DND-41 (cell line): ENCODE data around the gene SCYL3.

Source experiments
- ATAC-seq: fragments of 200-7000 bp; cut with Tn5 transposase; 3 replicates; pipeline ENCODE4 v1.9.1; 2021; ENCODE audit warnings: low read depth; ENCODE audit not compliant: insufficient read depth
- DNase-seq: peaks from one replicate; pipeline ENCODE4 v3.0.0-alpha.2; 2020
- H2AFZ ChIP-seq: 2 replicates; pipeline ENCODE4 v1.6.0; 2012; ENCODE audit warnings: low read depth, low read length
- H3K27ac ChIP-seq: 2 replicates; pipeline ENCODE4 v1.5.1; 2012; ENCODE audit warnings: low read length, inconsistent platforms
- H3K27me3 ChIP-seq: fragments of 200-600 bp; sonication (generic); 2 replicates; pipeline ENCODE4 v1.6.0; 2012; ENCODE audit warnings: low read length, mild to moderate bottlenecking, inconsistent platforms; ENCODE audit not compliant: insufficient read depth, poor library complexity
- H3K36me3 ChIP-seq: 2 replicates; pipeline ENCODE4 v1.5.1; 2012; ENCODE audit warnings: low read length, inconsistent platforms; ENCODE audit not compliant: insufficient read depth
- H3K4me1 ChIP-seq: 2 replicates; pipeline ENCODE4 v1.5.1; 2012; ENCODE audit warnings: mild to moderate bottlenecking, low read length; ENCODE audit not compliant: insufficient read depth
- H3K4me2 ChIP-seq: 2 replicates; pipeline ENCODE4 v1.6.0; 2012; ENCODE audit warnings: mild to moderate bottlenecking, moderate library complexity, low read length, inconsistent platforms; ENCODE audit not compliant: insufficient read depth
- H3K4me3 ChIP-seq, 2 experiments: fragments of 200-600 bp in 1 of 2; shearing (Covaris generic) in 1 of 2; 2 replicates each; pipeline ENCODE4 v1.5.1; 2012 to 2016; ENCODE audit warnings: inconsistent platforms in 2 of 2, low read length in 2 of 2, mild to moderate bottlenecking in 2 of 2, low read depth in 1 of 2, moderate library complexity in 1 of 2
- H3K79me2 ChIP-seq: 2 replicates; pipeline ENCODE4 v1.6.0; 2012; ENCODE audit warnings: low read length, inconsistent platforms; ENCODE audit not compliant: insufficient read depth
- H3K9ac ChIP-seq: 2 replicates; pipeline ENCODE4 v1.6.0; 2012; ENCODE audit warnings: low read depth, mild to moderate bottlenecking, inconsistent platforms, low read length, moderate library complexity
- H3K9me3 ChIP-seq: 2 replicates; pipeline ENCODE4 v1.5.1; 2012; ENCODE audit warnings: low read length, moderate library complexity, mild to moderate bottlenecking, inconsistent platforms; ENCODE audit not compliant: insufficient read depth, severe bottlenecking
- H4K20me1 ChIP-seq: 2 replicates; pipeline ENCODE4 v1.6.0; 2012; ENCODE audit warnings: low read length; ENCODE audit not compliant: insufficient read depth
- CTCF ChIP-seq: IDR thresholded peaks from 2 replicates; pipeline ENCODE4 v1.5.1; 2012; ENCODE audit warnings: borderline replicate concordance, low read length, moderate library complexity, mild to moderate bottlenecking; ENCODE audit not compliant: poor library complexity, severe bottlenecking; ENCODE audit errors: extremely low read depth
- EZH2 ChIP-seq: IDR thresholded peaks from 3 replicates; pipeline ENCODE4 v1.6.1; 2012; ENCODE audit warnings: borderline replicate concordance, low read depth, mild to moderate bottlenecking, moderate library complexity, low read length, inconsistent platforms; ENCODE audit not compliant: severe bottlenecking

The SCYL3 gene

GRCh38 chr1:169859001-169859400, 34.7 kb downstream of the SCYL3 start:
- no peak overlapping the region for H3K27ac ChIP-seq
- H3K4me2 ChIP-seq = no peak overlapping the region
- DNase-seq = no peak
- H3K9ac ChIP-seq = no peak overlapping the region
- no peak overlapping the region for H3K4me3 ChIP-seq
- no peaks in the 10 kb centered on the region for H3K9me3 ChIP-seq
- H3K4me1 ChIP-seq = no peaks in the 10 kb centered on the region
- ATAC-seq = no peak
- no peaks in the 10 kb centered on the region for H4K20me1 ChIP-seq
- no peaks in the 10 kb centered on the region for H3K27me3 ChIP-seq
- no peak overlapping the region for H2AFZ ChIP-seq
- peaks cover 90% of the 10 kb centered on the region for H3K36me3 ChIP-seq
- TF ChIP-seq EZH2 (no peak), CTCF (no peak)
- no peaks in the 10 kb centered on the region for H3K79me2 ChIP-seq

- DNase-seq (no peak), ATAC-seq (no peak)
- Histone ChIP-seq H3K4me2 (no peak overlapping the region), H3K27me3 (no peaks in the 10 kb centered on the region), H2AFZ (no peak overlapping the region), H3K27ac (no peak overlapping the region), H3K9ac (no peak overlapping the region), H3K4me3 (no peak overlapping the region), H3K36me3 (peaks cover 90% of the 10 kb centered on the region), H3K4me1 (no peaks in the 10 kb centered on the region), H3K9me3 (no peaks in the 10 kb centered on the region), H3K79me2 (no peaks in the 10 kb centered on the region), H4K20me1 (no peaks in the 10 kb centered on the region)
- TF ChIP-seq EZH2 = no peak
- TF ChIP-seq CTCF = no peak
These were observed 35.2 kb downstream of the SCYL3 start for GRCh38 chr1:169858467-169858866.

GRCh38 chr1:169853341-169853740, 40.4 kb downstream of the SCYL3 start:
- H3K79me2 ChIP-seq = no peaks in the 10 kb centered on the region
- no peak for TF ChIP-seq EZH2
- no peak for TF ChIP-seq CTCF
- H3K36me3 ChIP-seq = peaks cover 95% of the 10 kb centered on the region
- no peaks in the 10 kb centered on the region for H3K27me3 ChIP-seq
- H3K9ac ChIP-seq = no peak overlapping the region
- DNase-seq (no peak), ATAC-seq (no peak)
- H3K4me2 ChIP-seq = no peak overlapping the region
- H4K20me1 ChIP-seq = no peaks in the 10 kb centered on the region
- H2AFZ ChIP-seq = no peak overlapping the region
- H3K27ac ChIP-seq = no peak overlapping the region
- H3K9me3 ChIP-seq = no peaks in the 10 kb centered on the region
- H3K4me1 ChIP-seq = no peaks in the 10 kb centered on the region
- H3K4me3 ChIP-seq = no peak overlapping the region

GRCh38 chr1:169849346-169850022, 44.2 kb downstream of the SCYL3 start:
- H3K27ac ChIP-seq = no peak overlapping the region
- no peak overlapping the region for H3K4me3 ChIP-seq
- no peak for ATAC-seq
- H3K79me2 ChIP-seq = no peaks in the 10 kb centered on the region
- DNase-seq = no peak
- H2AFZ ChIP-seq = no peak overlapping the region
- peaks cover 97% of the 10 kb centered on the region for H3K36me3 ChIP-seq
- TF ChIP-seq CTCF = no peak
- TF ChIP-seq EZH2 = no peak
- H3K9ac ChIP-seq = no peak overlapping the region
- H3K4me2 ChIP-seq = no peak overlapping the region
- H3K4me1 ChIP-seq = no peaks in the 10 kb centered on the region
- H3K9me3 ChIP-seq = no peaks in the 10 kb centered on the region
- H4K20me1 ChIP-seq = no peaks in the 10 kb centered on the region
- H3K27me3 ChIP-seq = no peaks in the 10 kb centered on the region
